ENCODE results near the gene FAM161B. TPM values are rescaled to one million over a fixed set of nuclear protein-coding genes. Genes with fewer than 3 reads are reported as not detected.

Gene FAM161B
- total and polyA plus RNA-seq, 2 of the 8 experiments (the other 6 are each of a cell fraction or from before 2014, with no cell fraction given) = 0.14 to 0.32 TPM

DNA sequence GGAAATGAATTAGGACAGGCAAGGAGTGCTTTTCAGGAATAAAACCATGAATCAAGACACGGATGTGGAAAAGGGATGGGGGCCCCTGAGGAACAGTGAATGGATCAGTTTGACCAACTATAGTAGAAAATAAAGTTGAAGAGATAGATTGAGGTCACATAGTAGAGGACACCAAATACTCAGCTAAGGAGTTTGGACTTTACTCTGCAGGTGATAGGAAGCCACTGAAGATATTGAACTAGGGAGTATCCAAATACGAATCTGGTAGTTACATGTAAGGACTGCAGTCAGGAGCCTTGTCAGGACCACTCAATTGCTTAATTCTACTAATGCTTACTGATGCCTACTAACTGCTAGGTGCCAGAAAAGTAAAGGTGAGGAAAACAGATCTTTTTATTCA is 48.8 kb upstream of the FAM161B start (continued):
- TF ChIP-seq, protein P1, sequence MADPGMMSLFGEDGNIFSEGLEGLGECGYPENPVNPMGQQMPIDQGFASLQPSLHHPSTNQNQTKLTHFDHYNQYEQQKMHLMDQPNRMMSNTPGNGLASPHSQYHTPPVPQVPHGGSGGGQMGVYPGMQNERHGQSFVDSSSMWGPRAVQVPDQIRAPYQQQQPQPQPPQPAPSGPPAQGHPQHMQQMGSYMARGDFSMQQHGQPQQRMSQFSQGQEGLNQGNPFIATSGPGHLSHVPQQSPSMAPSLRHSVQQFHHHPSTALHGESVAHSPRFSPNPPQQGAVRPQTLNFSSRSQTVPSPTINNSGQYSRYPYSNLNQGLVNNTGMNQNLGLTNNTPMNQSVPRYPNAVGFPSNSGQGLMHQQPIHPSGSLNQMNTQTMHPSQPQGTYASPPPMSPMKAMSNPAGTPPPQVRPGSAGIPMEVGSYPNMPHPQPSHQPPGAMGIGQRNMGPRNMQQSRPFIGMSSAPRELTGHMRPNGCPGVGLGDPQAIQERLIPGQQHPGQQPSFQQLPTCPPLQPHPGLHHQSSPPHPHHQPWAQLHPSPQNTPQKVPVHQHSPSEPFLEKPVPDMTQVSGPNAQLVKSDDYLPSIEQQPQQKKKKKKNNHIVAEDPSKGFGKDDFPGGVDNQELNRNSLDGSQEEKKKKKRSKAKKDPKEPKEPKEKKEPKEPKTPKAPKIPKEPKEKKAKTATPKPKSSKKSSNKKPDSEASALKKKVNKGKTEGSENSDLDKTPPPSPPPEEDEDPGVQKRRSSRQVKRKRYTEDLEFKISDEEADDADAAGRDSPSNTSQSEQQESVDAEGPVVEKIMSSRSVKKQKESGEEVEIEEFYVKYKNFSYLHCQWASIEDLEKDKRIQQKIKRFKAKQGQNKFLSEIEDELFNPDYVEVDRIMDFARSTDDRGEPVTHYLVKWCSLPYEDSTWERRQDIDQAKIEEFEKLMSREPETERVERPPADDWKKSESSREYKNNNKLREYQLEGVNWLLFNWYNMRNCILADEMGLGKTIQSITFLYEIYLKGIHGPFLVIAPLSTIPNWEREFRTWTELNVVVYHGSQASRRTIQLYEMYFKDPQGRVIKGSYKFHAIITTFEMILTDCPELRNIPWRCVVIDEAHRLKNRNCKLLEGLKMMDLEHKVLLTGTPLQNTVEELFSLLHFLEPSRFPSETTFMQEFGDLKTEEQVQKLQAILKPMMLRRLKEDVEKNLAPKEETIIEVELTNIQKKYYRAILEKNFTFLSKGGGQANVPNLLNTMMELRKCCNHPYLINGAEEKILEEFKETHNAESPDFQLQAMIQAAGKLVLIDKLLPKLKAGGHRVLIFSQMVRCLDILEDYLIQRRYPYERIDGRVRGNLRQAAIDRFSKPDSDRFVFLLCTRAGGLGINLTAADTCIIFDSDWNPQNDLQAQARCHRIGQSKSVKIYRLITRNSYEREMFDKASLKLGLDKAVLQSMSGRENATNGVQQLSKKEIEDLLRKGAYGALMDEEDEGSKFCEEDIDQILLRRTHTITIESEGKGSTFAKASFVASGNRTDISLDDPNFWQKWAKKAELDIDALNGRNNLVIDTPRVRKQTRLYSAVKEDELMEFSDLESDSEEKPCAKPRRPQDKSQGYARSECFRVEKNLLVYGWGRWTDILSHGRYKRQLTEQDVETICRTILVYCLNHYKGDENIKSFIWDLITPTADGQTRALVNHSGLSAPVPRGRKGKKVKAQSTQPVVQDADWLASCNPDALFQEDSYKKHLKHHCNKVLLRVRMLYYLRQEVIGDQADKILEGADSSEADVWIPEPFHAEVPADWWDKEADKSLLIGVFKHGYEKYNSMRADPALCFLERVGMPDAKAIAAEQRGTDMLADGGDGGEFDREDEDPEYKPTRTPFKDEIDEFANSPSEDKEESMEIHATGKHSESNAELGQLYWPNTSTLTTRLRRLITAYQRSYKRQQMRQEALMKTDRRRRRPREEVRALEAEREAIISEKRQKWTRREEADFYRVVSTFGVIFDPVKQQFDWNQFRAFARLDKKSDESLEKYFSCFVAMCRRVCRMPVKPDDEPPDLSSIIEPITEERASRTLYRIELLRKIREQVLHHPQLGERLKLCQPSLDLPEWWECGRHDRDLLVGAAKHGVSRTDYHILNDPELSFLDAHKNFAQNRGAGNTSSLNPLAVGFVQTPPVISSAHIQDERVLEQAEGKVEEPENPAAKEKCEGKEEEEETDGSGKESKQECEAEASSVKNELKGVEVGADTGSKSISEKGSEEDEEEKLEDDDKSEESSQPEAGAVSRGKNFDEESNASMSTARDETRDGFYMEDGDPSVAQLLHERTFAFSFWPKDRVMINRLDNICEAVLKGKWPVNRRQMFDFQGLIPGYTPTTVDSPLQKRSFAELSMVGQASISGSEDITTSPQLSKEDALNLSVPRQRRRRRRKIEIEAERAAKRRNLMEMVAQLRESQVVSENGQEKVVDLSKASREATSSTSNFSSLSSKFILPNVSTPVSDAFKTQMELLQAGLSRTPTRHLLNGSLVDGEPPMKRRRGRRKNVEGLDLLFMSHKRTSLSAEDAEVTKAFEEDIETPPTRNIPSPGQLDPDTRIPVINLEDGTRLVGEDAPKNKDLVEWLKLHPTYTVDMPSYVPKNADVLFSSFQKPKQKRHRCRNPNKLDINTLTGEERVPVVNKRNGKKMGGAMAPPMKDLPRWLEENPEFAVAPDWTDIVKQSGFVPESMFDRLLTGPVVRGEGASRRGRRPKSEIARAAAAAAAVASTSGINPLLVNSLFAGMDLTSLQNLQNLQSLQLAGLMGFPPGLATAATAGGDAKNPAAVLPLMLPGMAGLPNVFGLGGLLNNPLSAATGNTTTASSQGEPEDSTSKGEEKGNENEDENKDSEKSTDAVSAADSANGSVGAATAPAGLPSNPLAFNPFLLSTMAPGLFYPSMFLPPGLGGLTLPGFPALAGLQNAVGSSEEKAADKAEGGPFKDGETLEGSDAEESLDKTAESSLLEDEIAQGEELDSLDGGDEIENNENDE (IDR thresholded peaks at IDR 0.05; ENCODE audit: insufficient replicate concordance, low read length) = no peak
- TF ChIP-seq SP2 (IDR thresholded peaks at IDR 0.05; ENCODE audit: low read length) (no peak), RNF2 (IDR thresholded peaks at IDR 0.05; ENCODE audit: borderline replicate concordance, low read depth, low read length, missing control alignments, poor library complexity, severe bottlenecking) (no peak)
